GM18517 (cell line): ENCODE measurements around the gene UMAD1.
"Not testable (repeated sequence)": the region's sequence is repeated elsewhere in the genome, so short reads cannot be mapped to it uniquely, and the experiment has no call there.

Source experiments
- ATAC-seq: cut with Tn5 transposase; IDR thresholded peaks from one replicate; pipeline ENCODE4 v1.9.1; 2021; ENCODE audit warnings: mild to moderate bottlenecking, moderate library complexity; ENCODE audit not compliant: unreplicated experiment

UMAD1 gene

GRCh38 chr7:7793249-7793648 is 152.7 kb downstream of the UMAD1 start:
- no peak for ATAC-seq

DNA sequence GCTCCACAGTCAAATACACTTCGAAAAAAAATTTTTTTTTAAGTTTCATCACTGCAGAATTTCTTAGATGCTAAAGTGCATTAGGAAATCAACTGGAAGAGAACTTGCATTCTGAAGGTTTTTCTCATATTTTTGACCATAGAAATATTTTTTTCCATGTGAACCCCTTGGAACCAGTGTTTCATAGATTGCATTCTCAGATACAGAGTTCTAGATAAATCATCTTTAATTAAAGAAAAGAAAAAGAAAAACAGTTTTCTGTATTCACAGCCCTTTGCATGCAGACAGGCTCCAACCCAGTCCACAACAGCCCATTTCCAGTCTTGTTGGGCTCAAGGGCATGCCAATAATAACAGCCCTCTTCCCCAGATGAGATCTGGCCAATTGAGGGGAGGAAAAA is 153.4 kb downstream of the UMAD1 start:
- no peak for ATAC-seq

DNA sequence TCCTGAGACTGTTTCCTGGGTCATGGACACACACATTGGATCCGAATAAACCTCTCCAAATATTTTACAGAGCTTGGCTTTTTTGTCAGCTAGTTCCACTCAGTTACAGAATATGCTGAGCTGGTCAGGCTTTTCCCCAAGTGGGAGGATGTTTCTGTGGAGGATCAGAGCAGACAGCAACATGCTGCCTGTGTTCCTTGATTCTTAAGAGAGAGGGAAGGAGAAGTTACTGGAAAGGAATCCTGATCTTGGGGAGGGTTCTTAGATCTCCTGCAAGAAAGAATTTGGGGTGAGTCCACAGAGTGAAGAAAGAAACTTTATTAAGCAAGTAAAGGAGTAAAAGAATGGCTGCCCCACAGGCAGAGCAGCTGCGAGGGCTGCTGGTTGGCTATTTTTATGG is 154.7 kb downstream of the UMAD1 start:
- ATAC-seq, result no peak

DNA sequence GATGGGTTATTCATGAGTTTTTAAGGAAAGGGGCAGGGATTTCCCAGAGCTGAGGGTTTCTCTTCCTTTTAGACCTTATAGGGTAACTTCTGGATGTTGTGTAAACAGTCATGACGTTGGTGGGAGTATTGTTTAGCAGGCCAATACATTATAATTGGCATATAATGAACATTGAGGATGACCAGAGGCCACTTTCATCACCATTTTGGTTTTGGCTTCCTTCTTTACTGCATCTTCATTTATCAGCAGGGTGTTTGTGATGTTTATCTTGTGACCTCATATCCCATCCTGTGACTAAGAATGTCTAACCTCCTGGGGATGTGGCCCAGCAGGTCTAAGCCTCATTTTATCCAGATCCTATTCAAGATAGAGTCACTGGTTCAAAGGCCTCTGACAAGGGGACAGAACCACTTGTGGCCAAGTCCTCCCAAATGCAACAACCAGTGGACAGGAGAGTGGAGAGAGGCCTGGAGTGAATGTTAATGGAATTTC is 155.1 kb downstream of the UMAD1 start:
- no peak for ATAC-seq

GRCh38 chr7:7798510-7798909 is 158.0 kb downstream of the UMAD1 start:
- ATAC-seq, result no peak

DNA sequence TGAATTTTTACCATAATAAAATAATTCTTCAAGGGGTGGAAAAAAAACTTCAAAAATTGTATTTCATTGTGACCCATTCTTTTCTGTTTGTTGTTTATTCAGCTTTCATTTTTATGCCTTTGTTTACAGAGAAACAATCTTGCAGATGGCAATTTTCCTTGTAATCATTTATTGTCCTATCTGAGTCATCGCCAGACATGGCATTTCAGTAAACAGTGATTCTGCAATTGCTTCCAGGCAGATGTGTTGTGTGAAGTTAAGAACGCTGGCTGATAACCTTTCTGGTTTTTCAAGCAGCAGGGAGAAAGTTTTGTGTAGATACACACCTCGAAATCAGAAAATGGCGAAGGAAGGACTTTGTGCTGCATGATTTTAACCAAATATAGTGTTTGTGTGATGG is 158.6 kb downstream of the UMAD1 start:
- ATAC-seq, result no peak

DNA sequence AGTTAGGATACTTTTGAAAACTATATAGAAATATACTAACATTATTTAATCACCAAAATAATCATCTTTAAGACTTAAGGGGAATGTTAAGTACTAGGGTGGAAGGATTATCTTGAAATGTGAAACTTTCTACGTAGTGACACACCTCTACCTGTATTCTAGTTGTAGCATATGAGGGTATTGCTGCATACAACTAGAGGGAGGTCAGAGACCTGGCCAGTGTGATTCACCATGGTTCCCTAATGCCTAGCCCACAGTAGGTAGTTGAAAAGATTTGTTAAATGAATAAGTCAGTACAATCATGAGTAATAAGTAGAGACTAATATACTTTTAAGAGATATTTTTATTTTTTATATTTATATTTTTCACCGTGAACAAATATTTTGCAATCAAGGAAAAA is 162.0 kb downstream of the UMAD1 start:
- no peak for ATAC-seq

DNA sequence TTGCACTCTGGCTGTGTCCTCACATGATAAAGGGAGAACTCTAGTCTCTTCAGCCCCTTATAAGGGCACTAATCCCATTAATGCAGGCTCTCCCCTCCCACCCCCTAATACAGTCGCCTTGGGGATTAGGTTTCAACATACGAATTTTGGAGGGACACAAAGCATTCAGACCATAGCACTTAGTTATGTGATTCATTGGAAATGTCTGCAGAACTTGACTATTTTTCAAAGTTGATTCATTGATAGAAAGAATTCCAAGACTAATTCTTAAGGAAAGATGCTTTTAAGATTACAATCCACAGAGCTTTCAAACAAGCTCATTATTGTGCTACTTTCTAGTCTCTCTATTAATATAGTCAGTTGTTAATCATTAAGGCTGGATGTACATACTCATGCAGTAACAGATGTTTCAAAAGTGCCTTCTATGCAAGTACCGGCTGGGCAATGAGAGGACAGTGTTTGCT is 163.2 kb downstream of the UMAD1 start:
- peak; percentile 44 for ATAC-seq

DNA sequence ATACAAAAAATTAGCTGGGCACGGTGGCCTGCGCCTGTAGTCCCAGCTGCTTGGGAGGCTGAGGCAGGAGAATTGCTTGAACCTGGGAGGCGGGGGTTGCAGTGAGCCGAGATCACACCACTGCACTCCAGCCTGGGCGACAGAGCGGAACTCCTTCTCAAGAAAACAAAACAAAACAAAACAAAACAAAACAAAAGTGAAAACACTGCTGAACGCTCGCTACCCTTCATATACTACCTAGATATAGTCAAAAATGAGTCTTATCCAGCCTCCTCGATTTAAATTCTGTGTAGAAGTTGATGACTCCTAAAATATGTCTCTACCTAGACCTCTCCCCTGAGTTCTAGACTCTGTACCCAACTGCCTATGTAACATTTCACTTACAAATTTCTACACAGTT is 164.3 kb downstream of the UMAD1 start:
- peak; percentile 40 for ATAC-seq

GRCh38 chr7:7805511-7806153 is 165.1 kb downstream of the UMAD1 start:
- ATAC-seq, result peak; percentile 23

- no peak for ATAC-seq
Measured at GRCh38 chr7:7808156-7808555, 167.6 kb downstream of the UMAD1 start.

- no peak for ATAC-seq
Measured at GRCh38 chr7:7808626-7809025, 168.1 kb downstream of the UMAD1 start.

- no peak for ATAC-seq
Measured at GRCh38 chr7:7810380-7810779, 169.8 kb downstream of the UMAD1 start.

DNA sequence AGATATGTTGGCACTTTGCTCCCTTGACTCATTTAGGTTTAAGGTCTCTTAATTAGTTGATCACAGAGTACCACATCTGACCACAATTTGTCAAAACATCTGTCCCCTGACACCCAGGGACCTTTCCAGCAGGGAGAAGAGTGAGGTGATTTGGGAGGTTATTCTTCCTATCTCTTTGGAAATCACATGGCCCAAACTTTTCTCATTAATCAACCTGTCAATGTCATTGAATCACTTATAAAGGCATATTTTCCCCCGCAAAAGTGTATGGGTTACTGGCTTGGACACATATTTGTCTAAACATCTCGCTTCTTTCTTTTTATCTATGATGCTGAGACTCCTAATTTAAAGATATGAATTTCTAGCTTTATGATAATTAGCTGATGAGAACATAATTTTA is 170.3 kb downstream of the UMAD1 start:
- no peak for ATAC-seq

- no peak for ATAC-seq
Measured at GRCh38 chr7:7812112-7812511, 171.6 kb downstream of the UMAD1 start.

DNA sequence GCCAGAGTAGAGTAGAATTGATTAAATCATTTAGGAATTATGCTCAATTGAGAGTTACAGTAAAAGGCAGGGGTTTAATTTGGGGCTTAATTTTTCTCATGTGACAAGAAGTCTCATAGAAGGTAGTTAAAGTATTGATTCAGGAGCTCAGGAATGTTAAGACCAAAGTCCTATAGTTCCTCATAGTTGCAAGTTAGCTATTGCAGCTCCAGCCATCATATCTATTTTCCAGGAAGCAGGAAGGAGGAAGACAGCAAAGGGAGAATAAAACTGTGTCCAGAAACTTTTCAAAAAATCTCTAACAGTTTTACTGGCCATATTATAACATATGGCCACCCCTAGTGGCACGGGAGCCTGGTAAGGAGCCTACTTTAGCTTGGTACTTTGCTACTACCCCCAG is 174.8 kb downstream of the UMAD1 start:
- no peak for ATAC-seq

- peak; percentile 53 for ATAC-seq
Measured at GRCh38 chr7:7816084-7816483, 175.5 kb downstream of the UMAD1 start.

GRCh38 chr7:7816816-7817536 is 176.4 kb downstream of the UMAD1 start:
- ATAC-seq, result no peak

GRCh38 chr7:7817748-7818147 is 177.2 kb downstream of the UMAD1 start:
- no peak for ATAC-seq

GRCh38 chr7:7818179-7818578 is 177.6 kb downstream of the UMAD1 start:
- ATAC-seq, result not testable (repeated sequence)

DNA sequence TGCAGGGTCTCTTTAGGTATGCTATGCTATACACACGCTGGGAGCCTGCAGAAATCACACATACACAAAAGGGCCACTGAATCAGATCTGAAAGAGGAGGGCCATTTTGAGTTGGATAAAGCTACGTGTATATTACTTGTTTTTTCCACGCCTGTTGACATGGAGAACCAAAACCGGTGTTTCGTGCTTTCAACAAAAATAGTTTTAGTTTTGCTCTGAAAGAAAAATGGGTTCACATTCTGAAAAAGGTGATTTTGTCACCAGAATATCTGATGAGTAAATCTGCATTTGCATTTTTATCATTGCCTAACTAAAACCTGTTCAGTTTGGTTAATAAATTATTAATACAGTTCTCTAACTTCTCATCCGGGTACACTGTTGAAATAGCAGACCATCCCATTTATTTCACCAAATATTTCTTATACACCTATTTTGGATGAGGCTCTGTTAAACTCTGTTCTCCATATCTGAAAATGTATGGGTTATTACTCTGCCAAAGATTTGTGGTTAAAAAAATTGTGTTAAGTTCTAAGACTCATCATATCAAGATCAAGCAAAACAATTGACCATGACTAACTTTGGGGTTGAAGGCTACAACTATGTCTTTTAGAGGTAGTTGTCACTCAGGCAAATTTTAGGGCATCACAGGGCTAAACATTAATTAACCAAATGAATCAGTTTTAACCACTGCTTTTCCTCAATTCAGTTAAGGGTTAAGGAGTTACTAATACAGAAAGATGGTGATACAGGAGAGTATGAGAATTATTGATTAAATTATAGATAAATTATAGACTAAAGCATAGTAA is 179.1 kb downstream of the UMAD1 start:
- ATAC-seq, result peak; percentile 45

- ATAC-seq, result no peak
Measured at GRCh38 chr7:7820409-7820808, 179.9 kb downstream of the UMAD1 start.
